Gastrocnemius medialis (tissue), 4 donors: ENCODE data around the gene INKA1. TPM values are rescaled to one million over a fixed set of nuclear protein-coding genes. Genes with fewer than 3 reads are reported as not detected.

Experiments used
- ATAC-seq, 2 donors: fragments of 150-250 bp; one replicate each; pipeline ENCODE4 v1.9.1; 2016
- DNase-seq, 2 donors: peaks; one replicate each; pipeline ENCODE4 v3.0.0-alpha.2; 2019
- H3K27ac ChIP-seq, 4 donors: fragments of 200-600 bp; sonication (generic); 1 replicate in 1 of 4; 2 replicates in 3 of 4; pipeline ENCODE4 v1.5.1; 2016 to 2018; ENCODE audit warnings: mild to moderate bottlenecking in 2 of 4, moderate library complexity in 1 of 4
- H3K27me3 ChIP-seq, 3 donors: fragments of 200-600 bp; sonication (generic) in 2 of 3; 1 replicate in 1 of 3; 2 replicates in 2 of 3; pipeline versions ENCODE4 v1.5.1 to v1.6.0; 2016 to 2019; ENCODE audit warnings: mild to moderate bottlenecking in 1 of 3, moderate library complexity in 1 of 3
- H3K36me3 ChIP-seq, 2 donors: fragments of 200-600 bp; sonication (generic) in 1 of 2; one replicate each; pipeline ENCODE4 v1.5.1; 2017 to 2018
- H3K4me1 ChIP-seq, 2 donors: fragments of 200-600 bp; sonication (generic) in 1 of 2; one replicate each; pipeline ENCODE4 v1.5.1; 2016 to 2017; ENCODE audit warnings: mild to moderate bottlenecking in 2 of 2
- H3K4me3 ChIP-seq, 4 donors: fragments of 200-600 bp; sonication (generic) in 3 of 4; 1 replicate in 1 of 4; 2 replicates in 3 of 4; pipeline ENCODE4 v1.5.1; 2016 to 2019; ENCODE audit warnings: mild to moderate bottlenecking in 2 of 4
- H3K9me3 ChIP-seq, 3 donors: fragments of 200-600 bp; sonication (generic) in 2 of 3; 1 replicate in 1 of 3; 2 replicates in 2 of 3; pipeline ENCODE4 v1.5.1; 2016 to 2019
- POLR2A ChIP-seq, 2 donors: fragments of 450-650 bp; IDR thresholded peaks; one replicate each; pipeline ENCODE4 v1.6.1; 2017; ENCODE audit warnings: antibody characterized with exemption in 2 of 2, mild to moderate bottlenecking in 2 of 2, moderate library complexity in 2 of 2
- in situ Hi-C, 4 donors: fragments of 200-750 bp; cut with MboI; loops; one replicate each; pipeline versions ENCODE4 v1.15.0 to v1.8.0; 2017; ENCODE audit warnings: low sequenced_read_pairs in 4 of 4
- intact Hi-C: fragments of 100-400 bp; cut with DNase I; formaldehyde crosslinking; loops from one replicate; pipeline ENCODE4 v1.15.1; 2023; ENCODE audit warnings: low total_unique reads
- total RNA-seq, 4 donors: library from RNA; depleted of rRNA; stranded (reverse); fragments of >200 nt; gene quantifications; one replicate each; pipeline versions ENCODE4 v1.1.0 to v1.2.3, GENCODE V29; 2016
- TF ChIP-seq, protein P1 (sequence below), 5 experiments: fragments of 450-650 bp in 3 of 5; fragments of 200-600 bp in 2 of 5; sonication (generic) in 2 of 5; IDR thresholded peaks in 4 of 5; conservative IDR thresholded peaks in 1 of 5; 1 replicate in 4 of 5; 2 replicates in 1 of 5; pipeline ENCODE4 v1.5.1; 2016 to 2019; ENCODE audit warnings: antibody characterized with exemption in 5 of 5, mild to moderate bottlenecking in 3 of 5, moderate library complexity in 3 of 5

Gene INKA1
- total RNA-seq, 4 donors from 2014 or later: 1.1 to 10.9 (median 5.2) TPM; not detected in 1

DNA sequence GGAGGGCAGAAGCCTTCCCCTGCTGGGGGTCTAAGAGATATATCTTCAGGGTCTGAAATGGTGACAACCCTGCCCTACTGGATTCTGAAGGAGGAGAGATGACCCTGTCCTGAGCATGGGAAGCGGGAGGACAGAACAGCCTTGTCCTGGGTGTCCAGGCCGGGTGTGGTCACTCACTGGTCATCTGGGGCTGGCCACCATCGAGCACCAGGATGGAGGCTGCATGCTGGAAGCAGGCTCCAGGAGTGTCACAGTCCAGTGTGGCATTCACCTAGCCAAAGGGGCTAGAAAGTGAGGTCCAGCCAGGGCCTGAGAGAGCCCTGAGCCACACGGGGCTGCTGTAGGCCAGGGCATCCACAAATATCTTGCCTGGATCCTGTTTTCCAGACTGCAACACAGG lies 8.6 kb upstream of the INKA1 start:
- Histone ChIP-seq H3K4me1 (no peaks in the 10 kb centered on the region), H3K9me3 (no peaks in the 10 kb centered on the region), H3K27ac (no peak overlapping the region), H3K36me3 (no peaks in the 10 kb centered on the region), H3K27me3 (no peaks in the 10 kb centered on the region), H3K4me3 (no peak overlapping the region)
- no peak for TF ChIP-seq POLR2A (IDR thresholded peaks at IDR 0.05)
- TF ChIP-seq, protein P1, sequence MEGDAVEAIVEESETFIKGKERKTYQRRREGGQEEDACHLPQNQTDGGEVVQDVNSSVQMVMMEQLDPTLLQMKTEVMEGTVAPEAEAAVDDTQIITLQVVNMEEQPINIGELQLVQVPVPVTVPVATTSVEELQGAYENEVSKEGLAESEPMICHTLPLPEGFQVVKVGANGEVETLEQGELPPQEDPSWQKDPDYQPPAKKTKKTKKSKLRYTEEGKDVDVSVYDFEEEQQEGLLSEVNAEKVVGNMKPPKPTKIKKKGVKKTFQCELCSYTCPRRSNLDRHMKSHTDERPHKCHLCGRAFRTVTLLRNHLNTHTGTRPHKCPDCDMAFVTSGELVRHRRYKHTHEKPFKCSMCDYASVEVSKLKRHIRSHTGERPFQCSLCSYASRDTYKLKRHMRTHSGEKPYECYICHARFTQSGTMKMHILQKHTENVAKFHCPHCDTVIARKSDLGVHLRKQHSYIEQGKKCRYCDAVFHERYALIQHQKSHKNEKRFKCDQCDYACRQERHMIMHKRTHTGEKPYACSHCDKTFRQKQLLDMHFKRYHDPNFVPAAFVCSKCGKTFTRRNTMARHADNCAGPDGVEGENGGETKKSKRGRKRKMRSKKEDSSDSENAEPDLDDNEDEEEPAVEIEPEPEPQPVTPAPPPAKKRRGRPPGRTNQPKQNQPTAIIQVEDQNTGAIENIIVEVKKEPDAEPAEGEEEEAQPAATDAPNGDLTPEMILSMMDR (IDR thresholded peaks at IDR 0.05 in 4 of 5, conservative IDR thresholded peaks at IDR 0.05 in 1 of 5): no peak
- intact Hi-C loops (no loop called here), in situ Hi-C loops (no loop called here)
- ATAC-seq: no peak
- no peak for DNase-seq

DNA sequence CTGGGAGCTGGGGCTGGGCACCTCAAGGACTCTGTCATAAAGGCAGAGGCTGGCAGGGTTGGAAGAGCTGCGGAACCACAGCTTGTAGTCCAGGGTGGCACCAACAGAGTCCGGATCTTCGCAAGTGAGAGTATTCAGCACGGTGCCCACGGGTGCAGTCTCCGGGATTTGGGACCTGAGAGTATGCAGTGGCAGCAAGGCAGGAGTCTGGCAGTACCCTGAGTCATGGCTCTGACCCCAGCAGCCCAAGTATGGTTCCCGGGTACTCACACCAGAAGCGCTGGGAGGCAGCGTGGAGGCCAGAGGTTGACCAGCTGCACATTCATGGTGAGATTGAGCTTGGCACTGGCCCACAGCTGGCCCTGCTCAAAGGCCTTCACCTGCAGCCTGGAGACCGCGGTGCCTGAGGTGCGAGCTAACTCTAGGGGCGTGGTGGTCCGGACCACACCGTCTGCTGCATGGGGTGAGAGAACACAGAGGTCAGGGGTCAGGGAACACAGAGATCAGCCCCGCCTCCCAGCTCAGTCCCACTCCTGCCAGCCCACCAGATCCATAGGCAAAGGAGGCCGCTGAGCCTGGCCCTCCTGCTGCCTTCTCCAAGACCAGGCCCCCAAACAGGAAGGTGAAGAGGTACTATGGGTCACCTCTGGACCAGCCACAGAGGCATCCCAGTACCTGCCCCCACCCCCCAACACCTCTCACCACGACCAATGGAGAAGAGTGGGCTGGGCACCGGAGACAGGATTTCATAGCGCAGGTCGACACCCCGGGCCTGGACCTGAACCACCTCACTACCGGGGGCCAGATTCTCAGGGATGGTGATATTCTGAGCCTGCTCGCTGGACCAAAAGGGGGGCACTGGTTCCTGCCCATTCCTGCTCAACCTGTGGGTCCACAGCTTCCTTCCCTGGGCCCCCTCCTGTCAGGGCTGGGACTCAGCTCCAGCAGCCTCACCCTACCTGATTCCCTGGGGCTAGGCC lies 7.8 kb upstream of the INKA1 start:
- no peaks in the 10 kb centered on the region for H3K36me3 ChIP-seq
- TF ChIP-seq POLR2A (IDR thresholded peaks at IDR 0.05): no peak
- TF ChIP-seq, protein P1 (IDR thresholded peaks at IDR 0.05 in 4 of 5, conservative IDR thresholded peaks at IDR 0.05 in 1 of 5): no peak
- no peak for ATAC-seq
- no peaks in the 10 kb centered on the region for H3K9me3 ChIP-seq
- H3K4me3 ChIP-seq: no peak overlapping the region
- no peaks in the 10 kb centered on the region for H3K4me1 ChIP-seq
- no peak for DNase-seq
- no peak overlapping the region for H3K27ac ChIP-seq
- H3K27me3 ChIP-seq: no peaks in the 10 kb centered on the region
- intact Hi-C loops (no loop called here), in situ Hi-C loops (loop anchor here in 1 of 4 donors (5.0 kb wide), 1 partner anchor 42 kb away; no protein-coding TSS in a partner anchor)

DNA sequence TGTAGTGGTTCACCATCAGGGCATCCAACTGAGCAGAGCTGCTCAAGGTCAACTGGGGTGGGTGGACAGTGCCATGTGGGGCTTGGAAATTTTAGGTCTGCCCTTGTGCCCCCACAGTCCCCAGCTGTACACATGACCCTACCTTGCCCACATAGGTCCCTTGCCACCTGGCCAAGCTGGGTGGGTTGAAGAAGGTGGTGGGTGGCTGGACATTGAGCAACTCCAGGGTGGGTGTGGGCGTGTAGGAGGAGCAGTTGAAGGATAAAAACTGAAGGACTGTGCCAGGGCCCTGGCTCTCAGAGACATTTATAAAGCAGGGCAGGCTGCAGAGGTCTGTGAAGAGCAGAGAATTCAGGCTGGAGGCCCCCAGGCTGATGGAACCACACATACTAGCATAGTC lies 4.0 kb upstream of the INKA1 start:
- no peak overlapping the region for H3K27ac ChIP-seq

DNA sequence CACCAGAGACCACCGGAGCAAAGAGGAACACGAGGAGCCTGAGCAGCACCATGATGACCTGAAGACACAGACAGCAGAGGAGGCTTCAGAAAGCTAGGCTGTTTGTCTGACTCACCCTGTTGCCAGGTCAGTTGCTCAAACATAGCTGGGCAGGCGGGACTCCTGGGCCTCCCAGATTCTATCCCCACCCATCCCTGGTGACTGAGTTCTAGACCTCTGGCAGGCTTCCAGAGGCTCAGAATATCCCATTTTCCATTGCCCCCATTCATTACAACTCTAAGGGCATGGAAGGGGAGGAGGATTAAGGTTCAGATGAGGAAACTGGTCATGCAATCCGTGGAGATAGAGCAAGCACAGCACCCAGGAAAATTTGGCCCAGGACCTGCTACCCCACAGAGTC lies 3.3 kb upstream of the INKA1 start, which contains the start of gene CDHR4:
CDHR4 (minus strand) TSS at position 113 of the 400 bp plus-strand sequence; CDS start at position 52, 61 bp downstream.
- ATAC-seq (no peak), DNase-seq (peak in 1 of 2 donors; percentile 53)
- Histone ChIP-seq H3K27me3 (no peaks in the 10 kb centered on the region), H3K36me3 (no peaks in the 10 kb centered on the region), H3K4me1 (peaks cover 12 to 15% of the 10 kb centered on the region in 2 donors), H3K4me3 (no peak within 1 kb of the TSS), H3K27ac (no peak within 1 kb of the TSS), H3K9me3 (no peaks in the 10 kb centered on the region)
- TF ChIP-seq POLR2A (IDR thresholded peaks at IDR 0.05): no peak
- TF ChIP-seq, protein P1 (IDR thresholded peaks at IDR 0.05 in 4 of 5, conservative IDR thresholded peaks at IDR 0.05 in 1 of 5): no peak
- intact Hi-C loops: loop anchor here (5.0 kb wide), 1 partner anchor 103 kb away; the partner anchor contains the start of gene MST1R
- in situ Hi-C loops: loop anchor here in 2 of 4 donors (5.0 kb wide), 2 partner anchors 38 to 43 kb away; no protein-coding TSS in a partner anchor

More for the DNA sequence above, 4.0 kb upstream of the INKA1 start:
- intact Hi-C loops: no loop called here
- ATAC-seq (no peak), DNase-seq (no peak)
- in situ Hi-C loops: loop anchor here in 1 of 4 donors (5.0 kb wide), 1 partner anchor 38 kb away; no protein-coding TSS in a partner anchor
- H3K27me3 ChIP-seq: no peaks in the 10 kb centered on the region
- H3K4me1 ChIP-seq: peaks cover 5 to 8% of the 10 kb centered on the region in 2 donors
- TF ChIP-seq POLR2A (IDR thresholded peaks at IDR 0.05): no peak
- TF ChIP-seq, protein P1 (IDR thresholded peaks at IDR 0.05 in 4 of 5, conservative IDR thresholded peaks at IDR 0.05 in 1 of 5): no peak
- H3K9me3 ChIP-seq: no peaks in the 10 kb centered on the region
- H3K4me3 ChIP-seq: no peak overlapping the region
- no peaks in the 10 kb centered on the region for H3K36me3 ChIP-seq
